MM.1S (cell line): ENCODE measurements around the gene ANXA8.
"Not testable (repeated sequence)": the region's sequence is repeated elsewhere in the genome, so short reads cannot be mapped to it uniquely, and the experiment has no call there.

Experiments used
- CTCF ChIP-seq: fragments of 300-600 bp; sonication (generic); IDR thresholded peaks from 2 replicates; pipeline ENCODE4 v1.5.1; 2016; ENCODE audit warnings: antibody characterized with exemption, low read length, mixed read lengths
- EZH2phosphoT487 ChIP-seq: fragments of 300-600 bp; sonication (generic); IDR thresholded peaks from 2 replicates; pipeline ENCODE4 v1.6.1; 2018; ENCODE audit warnings: antibody characterized with exemption, low read length

GRCh38 chr10:47468731-47469528 lies 15.0 kb downstream of the ANXA8 start:
- not testable (repeated sequence) for TF ChIP-seq CTCF, EZH2phosphoT487
